Cerebellar cortex (tissue), 1 donor: ENCODE measurements around the gene MTHFS.
A peak's percentile ranks its signal among the peaks of the same experiment; 100 is the strongest.
"Not testable (repeated sequence)": the region's sequence is repeated elsewhere in the genome, so short reads cannot be mapped to it uniquely, and the experiment has no call there.

ENCODE experiments used
- DNase-seq: peaks from one replicate; pipeline ENCODE4 v3.0.0-alpha.2; 2015; ENCODE audit warnings: low spot score

The MTHFS gene

DNA sequence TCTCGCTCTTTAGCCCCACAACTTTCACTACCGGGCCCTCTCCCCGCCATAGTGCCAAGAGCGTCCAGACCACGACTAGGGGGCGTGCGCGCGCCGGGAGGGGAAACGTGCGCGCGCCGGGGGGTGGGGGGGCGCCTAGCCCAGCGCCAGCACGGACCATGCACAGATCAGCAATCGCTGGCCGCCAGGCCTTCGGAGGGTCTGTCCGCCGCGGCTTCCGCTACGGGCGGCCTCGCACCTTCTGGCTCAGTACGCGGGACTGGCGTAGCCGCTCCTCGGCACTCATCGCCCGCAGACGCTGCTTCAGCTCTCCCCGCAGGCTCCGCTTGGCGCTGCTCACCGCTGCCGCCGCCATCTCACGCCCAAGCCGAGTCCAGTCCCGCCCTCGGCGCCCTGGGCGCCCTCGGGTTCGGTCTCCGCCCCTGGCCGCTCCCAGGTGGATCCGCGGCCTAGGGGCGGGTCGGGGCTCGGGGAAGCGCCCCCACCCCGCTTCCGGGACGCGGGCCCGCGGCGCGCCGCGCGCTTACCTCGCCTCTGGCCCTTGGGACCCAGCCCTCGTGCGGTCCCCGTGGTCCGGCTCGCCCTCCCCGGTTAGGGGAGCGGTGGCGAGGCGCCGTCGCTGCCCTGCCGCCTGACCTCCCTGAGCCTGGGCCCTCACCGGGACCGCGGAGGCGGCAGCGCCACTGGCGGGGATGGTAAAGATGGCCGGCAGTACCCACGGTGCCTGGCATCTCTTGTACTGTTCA, at the start of gene MTHFS:
Gene MTHFS (minus strand): TSS at position 381 of the 746 bp plus-strand sequence. CDS start 26 bp downstream, at position 355.
- DNase-seq: peak; percentile 67

- no peak for DNase-seq
Measured at GRCh38 chr15:79944622-79945021, 47.8 kb upstream of the MTHFS start.

DNA sequence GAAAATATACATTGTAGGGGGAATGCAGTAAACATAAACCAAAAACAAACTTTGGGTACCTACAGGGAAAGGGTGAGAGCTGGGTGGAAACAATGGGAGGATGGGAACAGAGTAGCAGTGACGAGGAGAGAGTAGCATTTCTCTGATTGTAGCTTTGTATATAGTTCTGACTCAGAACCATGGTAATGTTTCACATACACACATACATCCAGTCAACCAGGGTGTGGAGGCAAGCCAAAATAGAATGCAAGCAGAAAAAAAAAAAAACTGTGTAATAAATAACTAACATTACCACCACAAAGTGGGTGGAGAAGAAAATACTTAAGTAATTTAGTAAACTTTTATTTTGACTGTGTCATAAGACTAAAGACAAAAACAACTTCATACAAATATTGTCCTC, 47.0 kb upstream of the MTHFS start:
- no peak for DNase-seq

- no peak for DNase-seq
Measured at GRCh38 chr15:79942741-79943481, 46.1 kb upstream of the MTHFS start.

DNA sequence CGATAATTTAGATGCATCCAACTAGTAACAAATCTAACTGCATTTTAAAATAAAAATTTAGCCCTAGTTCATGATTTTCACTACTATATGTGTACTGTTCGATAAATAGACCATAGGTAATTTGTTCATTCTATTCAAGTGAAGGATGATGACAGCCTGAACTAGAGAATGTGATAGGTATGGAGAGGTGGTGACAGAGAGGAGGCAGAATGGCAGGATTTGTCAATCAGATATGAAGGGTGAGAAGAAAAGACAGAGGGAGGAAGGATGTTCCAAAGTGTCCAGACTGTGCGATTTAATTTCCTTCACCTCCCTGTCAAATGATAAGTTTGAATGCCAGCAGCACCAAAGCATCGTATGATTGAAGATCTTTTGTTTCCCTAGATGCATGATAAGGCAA, 42.6 kb upstream of the MTHFS start:
- no peak for DNase-seq

- DNase-seq: no peak
Measured at GRCh38 chr15:79938143-79938542, 41.3 kb upstream of the MTHFS start.

GRCh38 chr15:79935556-79936201, 38.9 kb upstream of the MTHFS start:
- DNase-seq: not testable (repeated sequence)

- no peak for DNase-seq
Measured at GRCh38 chr15:79933231-79933630, 36.4 kb upstream of the MTHFS start.

- DNase-seq: no peak
Measured at GRCh38 chr15:79932447-79932846, 35.6 kb upstream of the MTHFS start.

GRCh38 chr15:79930516-79930915, 33.7 kb upstream of the MTHFS start:
- no peak for DNase-seq

DNA sequence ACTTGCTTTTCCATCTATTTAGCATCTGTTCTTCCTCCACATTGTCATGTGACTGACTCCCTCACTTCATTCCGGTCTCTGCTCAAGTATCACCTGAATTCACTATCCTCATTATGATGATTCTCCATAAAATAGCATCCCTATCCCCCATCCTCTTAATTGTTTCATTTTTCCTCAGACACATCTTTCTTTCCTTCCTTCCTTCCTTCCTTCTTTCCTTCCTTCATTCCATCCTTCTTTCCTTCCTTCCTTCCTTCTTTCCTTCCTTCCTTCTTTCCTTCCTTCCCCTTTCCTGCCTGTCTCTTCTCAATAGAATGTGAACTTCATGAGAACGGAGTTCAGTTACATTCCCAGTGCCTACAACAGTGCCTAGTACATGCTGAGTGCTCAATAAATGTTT, 32.6 kb upstream of the MTHFS start:
- no peak for DNase-seq

GRCh38 chr15:79926116-79926515, 29.3 kb upstream of the MTHFS start:
- DNase-seq: not testable (repeated sequence)

- DNase-seq: no peak
Measured at GRCh38 chr15:79924379-79924778, 27.6 kb upstream of the MTHFS start.

GRCh38 chr15:79923515-79924169, 26.8 kb upstream of the MTHFS start:
- DNase-seq: peak; percentile 96

DNA sequence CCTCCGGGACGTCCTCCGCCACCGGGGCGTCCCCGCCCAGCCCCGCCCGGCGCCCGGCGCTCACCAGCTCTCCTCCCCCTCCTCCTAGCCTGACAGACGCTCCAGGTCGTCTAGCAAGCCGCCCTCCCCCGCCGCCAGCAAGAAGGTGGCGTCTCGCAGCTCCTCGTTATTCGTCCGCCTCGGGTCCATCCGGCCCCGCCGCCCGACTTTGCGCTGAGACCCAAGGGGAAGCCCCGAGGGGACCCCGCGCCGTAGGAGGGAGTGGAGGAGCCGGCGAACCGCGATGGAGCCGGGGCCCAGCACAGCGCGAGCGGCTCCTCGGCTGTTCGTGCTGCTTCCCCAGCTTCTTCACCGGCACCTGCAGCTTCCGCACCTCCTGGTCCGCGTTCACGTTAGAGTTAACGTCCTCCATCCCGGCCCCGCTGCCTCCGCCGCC, 26.3 kb upstream of the MTHFS start:
- peak; percentile 48 for DNase-seq

- no peak for DNase-seq
Measured at GRCh38 chr15:79922512-79923078, 25.8 kb upstream of the MTHFS start.

DNA sequence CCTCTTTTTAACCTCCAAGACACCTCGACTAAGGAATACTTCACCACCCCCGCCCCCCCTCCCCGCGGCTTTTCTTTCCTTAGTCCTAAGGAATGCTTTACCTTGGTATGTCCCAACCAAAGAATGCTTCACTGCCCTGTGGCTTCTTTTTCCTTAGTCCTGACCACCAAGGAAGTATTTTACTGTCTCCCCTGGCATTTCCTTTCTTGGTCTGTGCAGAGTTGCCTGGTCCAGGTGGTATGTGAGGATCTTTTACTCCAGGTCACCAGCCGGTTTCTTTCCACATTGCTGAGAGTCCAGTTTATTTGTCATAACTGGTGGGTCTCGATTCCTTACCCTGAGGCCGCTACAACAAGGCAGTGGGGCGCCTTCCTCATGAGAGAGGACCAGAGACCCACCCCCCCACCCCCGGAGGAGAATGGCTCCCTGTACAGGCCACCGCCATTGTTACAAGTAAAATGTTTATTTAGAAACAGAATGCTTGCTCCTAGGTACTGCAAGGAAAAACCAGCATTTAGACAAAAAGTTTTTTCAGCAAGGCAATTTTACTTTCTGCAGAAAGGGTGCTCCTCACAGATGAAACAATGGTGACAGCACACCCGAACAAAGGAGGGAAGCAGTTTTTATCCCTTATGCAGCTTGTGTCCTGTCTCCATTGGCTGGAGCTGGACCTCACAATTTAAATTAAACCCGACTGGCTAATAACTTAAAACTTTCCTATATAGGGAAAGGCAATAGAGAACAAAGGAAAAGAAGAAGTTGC, 23.1 kb upstream of the MTHFS start:
- DNase-seq: no peak

DNA sequence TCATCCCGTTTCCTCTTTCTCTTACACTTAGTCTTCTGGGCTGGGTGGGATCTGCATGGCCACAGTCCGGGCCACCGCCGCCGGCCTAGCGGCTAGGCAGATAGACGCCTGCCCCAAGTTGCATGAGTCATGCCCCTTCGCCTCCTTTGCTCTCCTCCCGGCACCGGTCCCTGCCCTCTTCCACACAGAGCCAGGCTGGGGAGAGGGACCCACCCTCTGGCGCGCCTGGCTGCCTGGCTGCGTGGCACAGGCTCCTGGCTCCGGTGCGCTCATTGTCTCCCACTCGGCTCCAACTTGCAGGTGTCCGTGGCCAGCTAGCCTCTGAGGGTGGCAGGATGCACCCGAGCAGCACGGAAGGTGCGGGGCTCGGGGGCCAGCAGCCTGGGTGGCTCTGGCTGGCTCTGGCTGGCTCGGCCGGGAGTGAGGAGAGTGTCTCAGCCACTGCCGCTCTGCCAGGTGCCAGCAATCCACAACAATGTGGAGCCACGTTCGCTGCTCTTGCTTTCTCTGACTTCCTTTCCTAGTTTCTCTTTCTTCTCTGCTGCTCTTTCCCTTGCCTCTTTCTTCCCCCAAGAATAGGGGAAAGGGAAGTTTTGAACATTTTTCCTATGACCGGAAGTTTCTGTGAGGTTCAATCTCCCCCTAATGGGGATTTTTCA, 22.4 kb upstream of the MTHFS start:
- no peak for DNase-seq

DNA sequence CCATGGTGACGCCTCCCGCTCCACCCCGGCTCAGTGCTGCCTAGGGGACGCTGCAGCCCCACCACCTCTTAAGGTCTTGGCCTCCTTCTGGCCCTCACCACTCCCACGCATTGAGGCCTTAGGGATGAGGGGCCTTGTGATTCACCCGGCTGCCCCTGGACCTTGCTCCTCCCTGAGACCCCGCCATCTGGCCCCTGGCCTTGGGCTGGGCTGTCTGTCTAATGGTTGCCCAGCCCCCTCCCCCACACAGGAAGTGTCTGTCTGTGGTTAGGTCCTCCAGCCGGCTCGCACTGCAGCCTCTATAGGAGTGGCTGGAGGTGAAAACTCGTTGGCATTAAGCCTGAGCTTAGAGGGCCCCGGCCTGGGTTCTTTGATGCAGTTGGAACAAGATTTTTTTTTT, 21.5 kb upstream of the MTHFS start:
- no peak for DNase-seq

DNA sequence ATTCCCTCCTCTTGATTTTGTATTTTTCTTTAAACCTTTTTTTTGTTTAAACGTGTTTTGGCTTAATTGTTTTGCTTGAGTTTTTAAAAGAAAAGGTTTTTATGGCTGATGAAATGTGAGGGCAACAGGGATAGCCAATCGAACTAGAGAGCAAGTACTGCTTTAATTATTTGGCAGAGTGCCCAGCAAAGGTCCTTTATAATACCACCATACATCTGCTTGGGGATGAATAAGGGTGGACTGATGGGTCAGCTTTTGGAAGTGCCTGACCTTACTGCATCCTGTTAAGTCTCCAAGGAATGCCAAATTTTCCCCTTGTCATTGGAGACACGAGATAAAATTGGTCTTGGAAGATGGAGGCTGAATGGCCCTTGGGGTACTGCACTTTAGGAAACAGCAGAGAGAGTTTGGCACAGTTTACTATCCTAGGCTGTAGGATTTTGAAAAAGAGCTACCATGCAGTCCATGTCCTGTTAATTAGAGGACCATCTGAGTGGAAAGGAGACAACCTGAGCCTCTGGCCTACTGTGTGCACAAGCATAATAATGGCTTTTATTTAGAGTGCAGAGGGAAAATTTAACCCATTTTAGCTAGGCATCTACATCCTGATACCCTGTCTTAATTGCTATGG, 19.8 kb upstream of the MTHFS start:
- DNase-seq: no peak
